GM12891 (cell line): ENCODE results near the gene TRPM3.

Source experiments
- POLR2A ChIP-seq: IDR thresholded peaks from 2 replicates; pipeline ENCODE4 v1.6.1; 2011; ENCODE audit warnings: low read depth, low read length, control low read depth
- POLR2AphosphoS5 ChIP-seq: IDR thresholded peaks from 2 replicates; pipeline ENCODE4 v1.6.1; 2011; ENCODE audit warnings: low read depth, low read length, control low read depth

DNA sequence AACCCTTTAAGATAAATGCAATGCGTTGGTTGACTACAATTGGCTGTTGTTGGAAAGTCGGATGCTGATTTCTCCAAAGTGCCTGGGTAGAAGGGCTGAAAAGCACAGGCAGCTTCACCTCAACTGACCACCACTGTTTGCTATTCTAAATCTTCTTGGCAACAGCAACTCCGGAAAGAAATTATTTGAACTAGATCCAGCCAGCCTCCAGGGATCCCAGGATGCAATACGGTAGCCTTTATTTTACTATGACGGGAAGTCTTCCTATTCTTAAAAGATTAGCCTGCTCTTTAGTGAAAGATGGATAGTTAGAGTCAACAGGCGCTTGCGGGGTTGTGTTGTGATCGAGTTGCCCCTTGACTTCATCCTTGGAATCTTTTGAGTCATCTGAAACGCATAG lies 628.4 kb downstream of the TRPM3 start:
- TF ChIP-seq POLR2A (no peak), POLR2AphosphoS5 (no peak)
